Mesendoderm (in vitro differentiated cells): ENCODE results near the gene MEGF9.
A peak's percentile ranks its signal among the peaks of the same experiment; 100 is the strongest.

Source experiments
- DNase-seq: peaks from one replicate; pipeline ENCODE4 v3.0.0; 2013
- H2AK5ac ChIP-seq: 2 replicates; pipeline ENCODE4 v1.6.1; 2013; ENCODE audit warnings: low read length, inconsistent platforms
- H2BK120ac ChIP-seq: 2 replicates; pipeline ENCODE4 v1.6.1; 2013; ENCODE audit warnings: low read depth, mild to moderate bottlenecking, low read length, moderate library complexity, mixed read lengths
- H2BK15ac ChIP-seq: replicated peaks from 2 replicates; pipeline ENCODE4 v1.6.1; 2013; ENCODE audit warnings: low read depth, mild to moderate bottlenecking, moderate library complexity
- H2BK5ac ChIP-seq: 2 replicates; pipeline ENCODE4 v1.6.1; 2013; ENCODE audit warnings: low read length, inconsistent platforms
- H3K18ac ChIP-seq: 2 replicates; pipeline ENCODE4 v1.6.1; 2013; ENCODE audit warnings: mild to moderate bottlenecking, low read length, mixed read lengths
- H3K23ac ChIP-seq: one replicate; pipeline ENCODE4 v1.6.1; 2013; ENCODE audit warnings: low read length
- H3K27ac ChIP-seq: 2 replicates; pipeline ENCODE4 v1.5.1; 2013; ENCODE audit warnings: low read depth, mild to moderate bottlenecking, inconsistent platforms, low read length, moderate library complexity
- H3K27me3 ChIP-seq: 2 replicates; pipeline ENCODE4 v1.6.1; 2013; ENCODE audit warnings: low read length, control low read depth, mild to moderate bottlenecking, inconsistent platforms; ENCODE audit not compliant: insufficient read depth, poor library complexity
- H3K36me3 ChIP-seq: 2 replicates; pipeline ENCODE4 v1.6.1; 2013; ENCODE audit warnings: low read length, inconsistent platforms; ENCODE audit not compliant: control insufficient read depth, insufficient read depth
- H3K4ac ChIP-seq: one replicate; pipeline ENCODE4 v1.6.1; 2013; ENCODE audit warnings: low read depth, mild to moderate bottlenecking, low read length, moderate library complexity
- H3K4me1 ChIP-seq: 2 replicates; pipeline ENCODE4 v1.6.1; 2013; ENCODE audit warnings: low read depth, low read length, inconsistent platforms; ENCODE audit not compliant: control insufficient read depth
- H3K4me2 ChIP-seq: 2 replicates; pipeline ENCODE4 v1.6.1; 2013; ENCODE audit warnings: low read length
- H3K4me3 ChIP-seq: 2 replicates; pipeline ENCODE4 v1.5.1; 2013; ENCODE audit warnings: mild to moderate bottlenecking, low read length
- H3K56ac ChIP-seq: one replicate; pipeline ENCODE4 v1.6.1; 2013; ENCODE audit warnings: low read length
- H3K79me1 ChIP-seq: 2 replicates; pipeline ENCODE4 v1.6.1; 2013; ENCODE audit warnings: low read length, inconsistent platforms
- H3K79me2 ChIP-seq: 2 replicates; pipeline ENCODE4 v1.6.1; 2013; ENCODE audit warnings: mild to moderate bottlenecking, low read length; ENCODE audit not compliant: control insufficient read depth, insufficient read depth
- H3K9ac ChIP-seq: 2 replicates; pipeline ENCODE4 v1.6.1; 2013; ENCODE audit warnings: low read length, inconsistent platforms
- H4K5ac ChIP-seq: one replicate; pipeline ENCODE4 v1.6.1; 2013; ENCODE audit warnings: low read length
- H4K8ac ChIP-seq: one replicate; pipeline ENCODE4 v1.6.1; 2013; ENCODE audit warnings: low read depth, mild to moderate bottlenecking, control low read depth, low read length, moderate library complexity
- WGBS: extraction: QIAGEN DNeasy Blood & Tissue Kit; methylation state at CpG from one replicate; pipeline ENCODE4 v1.1.7; 2013; ENCODE audit warnings: low lambda C conversion rate, missing lambda C conversion rate; ENCODE audit not compliant: insufficient coverage; ENCODE audit errors: extremely low coverage; 5-methylcytosine and 5-hydroxymethylcytosine counted together

Gene MEGF9

DNA sequence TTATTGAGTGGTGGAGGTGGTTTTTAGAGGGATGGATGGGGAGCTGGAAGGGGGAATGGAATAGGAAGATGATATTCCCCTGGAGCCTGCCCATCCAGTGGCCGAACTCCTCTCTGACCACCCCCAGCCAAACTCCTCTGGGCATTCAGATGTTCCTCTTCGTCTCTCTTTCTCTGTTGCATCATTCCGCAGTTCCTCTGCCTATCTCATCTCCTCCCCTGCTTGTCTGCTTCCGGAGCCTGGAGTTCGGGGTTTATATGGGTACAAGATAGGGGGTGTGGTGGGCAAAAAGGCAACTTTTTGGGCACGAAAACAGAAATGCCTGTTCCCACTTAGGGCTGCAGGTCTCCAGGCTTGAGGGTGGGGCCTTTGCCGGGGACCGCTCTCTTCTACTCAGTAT, 122.1 kb downstream of the MEGF9 start:
- Histone ChIP-seq H2BK120ac (no peak overlapping the region), H3K23ac (no peak overlapping the region), H3K4me2 (no peak overlapping the region), H3K4ac (no peak overlapping the region), H3K27me3 (no peaks in the 10 kb centered on the region), H2BK5ac (no peak overlapping the region), H3K36me3 (no peaks in the 10 kb centered on the region), H3K18ac (no peak overlapping the region), H3K9ac (no peak overlapping the region), H4K5ac (no peak overlapping the region), H2AK5ac (no peak overlapping the region), H3K79me2 (no peaks in the 10 kb centered on the region), H3K56ac (no peak overlapping the region), H2BK15ac (no peak overlapping the region), H3K4me3 (no peak overlapping the region), H3K4me1 (no peaks in the 10 kb centered on the region), H4K8ac (no peak overlapping the region), H3K27ac (no peak overlapping the region), H3K79me1 (no peaks in the 10 kb centered on the region)
- DNase-seq, result no peak
- WGBS, result no CpG with 5 or more reads among the region's 8 CpGs

DNA sequence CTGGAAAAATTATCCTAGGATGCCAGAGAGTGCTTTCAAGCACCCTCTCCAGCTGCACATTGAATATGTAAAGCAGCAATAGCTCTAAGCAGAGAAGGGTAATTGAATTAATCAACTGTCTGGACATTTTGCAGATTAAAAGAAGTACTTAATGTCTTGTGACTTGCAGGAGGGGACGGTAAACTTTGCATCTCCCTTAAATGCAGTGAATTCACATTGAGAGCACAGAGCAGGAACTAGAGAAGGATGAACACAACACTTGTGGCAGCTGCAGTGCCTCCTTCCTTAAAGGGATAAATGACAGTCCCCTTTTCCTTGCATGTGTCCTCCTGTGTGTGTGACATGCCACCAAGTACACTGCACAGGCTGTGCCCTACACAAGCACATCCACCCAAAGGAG, 126.9 kb downstream of the MEGF9 start:
- Histone ChIP-seq H3K4me2 (no peak overlapping the region), H3K27me3 (no peaks in the 10 kb centered on the region), H2BK15ac (no peak overlapping the region), H4K5ac (no peak overlapping the region), H2AK5ac (no peak overlapping the region), H3K4ac (no peak overlapping the region), H2BK120ac (no peak overlapping the region), H3K18ac (no peak overlapping the region), H3K4me1 (no peaks in the 10 kb centered on the region), H3K79me1 (no peaks in the 10 kb centered on the region), H4K8ac (no peak overlapping the region), H3K9ac (no peak overlapping the region), H3K36me3 (no peaks in the 10 kb centered on the region), H3K4me3 (no peak overlapping the region), H3K79me2 (no peaks in the 10 kb centered on the region), H3K23ac (no peak overlapping the region), H2BK5ac (no peak overlapping the region), H3K27ac (no peak overlapping the region), H3K56ac (no peak overlapping the region)
- WGBS, result no CpG with 5 or more reads among the region's 1 CpG
- no peak for DNase-seq

DNA sequence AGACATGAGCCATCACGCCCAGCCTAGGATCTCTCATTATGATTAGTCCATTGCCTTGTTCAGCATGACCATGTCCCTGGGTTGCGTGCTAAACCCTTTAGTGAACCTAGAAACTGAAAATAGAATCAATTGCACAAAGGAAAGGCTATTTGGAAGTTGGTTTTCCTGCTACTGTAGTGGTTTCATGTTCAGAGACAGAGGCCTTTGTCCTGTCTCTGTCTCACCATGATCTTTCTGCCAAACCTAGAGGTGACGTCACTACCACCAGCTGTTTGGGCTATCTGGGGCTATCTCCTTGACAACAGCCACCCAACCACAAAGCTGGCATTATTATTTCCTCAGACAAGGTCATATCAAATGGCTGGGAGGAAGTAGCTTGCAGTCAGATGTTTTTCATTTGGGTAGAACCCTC, 130.3 kb downstream of the MEGF9 start:
- Histone ChIP-seq H3K4ac (no peak overlapping the region), H3K23ac (no peak overlapping the region), H4K5ac (no peak overlapping the region), H3K27ac (no peak overlapping the region), H3K56ac (no peak overlapping the region), H4K8ac (no peak overlapping the region), H3K79me1 (peaks cover 6% of the 10 kb centered on the region), H2AK5ac (no peak overlapping the region), H2BK15ac (no peak overlapping the region), H3K36me3 (no peaks in the 10 kb centered on the region), H3K79me2 (peaks cover 8% of the 10 kb centered on the region), H3K27me3 (no peaks in the 10 kb centered on the region), H2BK120ac (no peak overlapping the region), H3K4me1 (peaks cover 3% of the 10 kb centered on the region), H3K4me3 (no peak overlapping the region), H2BK5ac (no peak overlapping the region), H3K9ac (no peak overlapping the region), H3K4me2 (no peak overlapping the region), H3K18ac (no peak overlapping the region)
- DNase-seq, result peak; percentile 88
- no CpG with 5 or more reads among the region's 3 CpGs for WGBS

DNA sequence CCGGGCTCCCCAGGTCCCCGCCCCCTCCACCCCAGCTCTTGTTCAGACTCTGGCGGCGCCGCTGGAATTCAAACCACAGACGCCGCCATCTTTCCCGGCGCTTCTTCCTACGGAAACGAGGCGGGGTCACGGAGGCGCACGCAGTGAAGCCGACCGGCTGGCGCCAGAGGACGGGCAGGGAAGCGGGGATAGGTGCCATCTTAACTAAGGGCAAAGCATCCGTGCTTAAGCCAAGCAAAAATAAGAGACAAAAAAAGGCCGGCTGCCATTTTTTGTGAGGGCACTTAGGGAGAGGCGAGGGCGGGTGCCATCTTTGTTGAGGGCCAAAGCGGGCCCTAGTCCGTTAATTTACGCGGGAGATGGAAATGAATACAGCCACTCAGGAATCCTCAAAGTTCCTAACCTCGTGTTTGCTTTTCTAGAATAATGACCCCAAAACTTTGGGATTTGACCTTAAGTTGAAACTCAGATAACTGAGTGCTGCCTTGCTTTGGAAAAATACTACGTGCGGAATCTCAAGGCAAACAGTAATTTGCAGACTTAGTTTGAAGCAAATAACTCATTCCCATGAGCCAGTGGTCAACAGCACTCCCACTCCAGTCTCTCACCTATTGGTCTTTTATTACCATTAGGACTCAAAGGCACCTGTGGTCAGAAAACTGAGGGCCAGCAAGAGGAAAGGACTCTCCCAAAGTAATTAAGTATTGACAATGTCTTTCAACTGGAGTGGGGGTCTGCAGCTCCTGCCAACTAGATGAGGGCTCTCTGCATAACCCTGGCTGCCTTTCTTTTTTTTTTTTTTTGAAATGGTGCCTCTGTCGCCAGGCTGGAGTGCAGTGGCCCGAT, 134.0 kb downstream of the MEGF9 start, which contains the start of gene CDK5RAP2:
TSS of gene CDK5RAP2 (minus strand) at position 117 of the 846 bp plus-strand sequence. CDS start 189 bp downstream, outside the sequence.
- Histone ChIP-seq H3K4me3 (peak within 1 kb of the TSS; percentile 92), H2BK5ac (peak within 1 kb of the TSS; percentile 19), H3K4me1 (peaks cover 6% of the 10 kb centered on the region), H2BK15ac (no peak within 1 kb of the TSS), H3K27me3 (no peaks in the 10 kb centered on the region), H2AK5ac (peak within 1 kb of the TSS; percentile 62), H4K5ac (no peak within 1 kb of the TSS), H4K8ac (peak within 1 kb of the TSS; percentile 88), H3K23ac (peak within 1 kb of the TSS; percentile 86), H3K79me2 (peaks cover 26% of the 10 kb centered on the region), H3K4me2 (peak within 1 kb of the TSS; percentile 89), H3K27ac (peak within 1 kb of the TSS; percentile 25), H3K4ac (peak within 1 kb of the TSS; percentile 81), H3K36me3 (no peaks in the 10 kb centered on the region), H3K56ac (peak within 1 kb of the TSS; percentile 91), H3K9ac (peak within 1 kb of the TSS; percentile 84), H3K79me1 (peaks cover 10% of the 10 kb centered on the region), H3K18ac (peak within 1 kb of the TSS; percentile 89), H2BK120ac (peak within 1 kb of the TSS; percentile 23)
- no CpG with 5 or more reads among the region's 33 CpGs for WGBS
- DNase-seq, result peak; percentile 99

DNA sequence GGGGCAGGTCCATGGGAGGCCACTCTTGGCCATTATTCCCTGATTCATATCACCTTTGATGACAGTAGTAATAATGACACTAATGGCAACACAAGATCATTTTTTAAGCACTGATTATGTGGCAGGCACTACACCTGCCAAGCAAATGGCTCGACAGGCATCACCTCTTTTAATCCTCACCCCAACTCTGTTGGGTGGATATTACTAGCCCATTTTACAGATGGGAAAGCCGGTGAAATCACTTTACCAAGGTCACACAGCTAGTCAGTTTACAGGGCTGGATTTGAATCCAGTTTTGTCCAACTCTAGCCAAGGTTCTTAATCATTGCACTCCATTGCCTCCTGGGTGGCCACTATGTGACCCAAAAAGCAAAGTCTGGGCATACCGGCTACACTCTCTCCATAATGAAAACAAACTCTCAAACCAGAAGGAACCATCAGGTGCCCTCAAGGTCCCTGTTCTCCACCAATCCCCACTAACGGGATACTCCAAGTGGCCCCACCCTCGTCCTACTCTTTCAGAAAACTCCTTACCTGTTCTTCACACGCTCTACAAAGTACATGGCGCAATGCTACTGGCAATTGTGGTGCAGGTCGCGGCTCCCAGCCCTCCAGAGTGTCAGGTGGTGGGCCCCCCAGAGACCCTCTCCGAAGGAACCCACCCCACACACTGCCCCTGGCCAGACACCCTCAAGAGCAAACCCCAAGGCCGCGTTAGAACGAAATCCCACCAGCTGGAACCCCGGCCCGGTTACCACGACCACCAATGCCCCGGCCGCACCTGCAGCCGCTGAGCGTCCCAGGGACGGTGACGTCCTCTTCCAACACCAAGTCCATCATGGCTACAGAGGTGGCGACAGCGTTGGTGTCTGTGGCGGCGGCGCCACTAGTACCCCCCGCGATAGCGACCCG, 134.9 kb downstream of the MEGF9 start:
- Histone ChIP-seq H3K79me2 (peaks cover 31% of the 10 kb centered on the region), H3K23ac (peak overlapping the region; percentile 86), H3K9ac (peak overlapping the region; percentile 84), H4K5ac (no peak overlapping the region), H2AK5ac (peak overlapping the region; percentile 62), H2BK5ac (peak overlapping the region; percentile 19), H3K27me3 (no peaks in the 10 kb centered on the region), H3K79me1 (peaks cover 12% of the 10 kb centered on the region), H2BK15ac (no peak overlapping the region), H3K4me2 (peak overlapping the region; percentile 89), H3K56ac (peak overlapping the region; percentile 91), H3K18ac (peak overlapping the region; percentile 89), H3K4me3 (peak overlapping the region; percentile 92), H2BK120ac (peak overlapping the region; percentile 23), H4K8ac (peak overlapping the region; percentile 79), H3K4me1 (peaks cover 6% of the 10 kb centered on the region), H3K4ac (peak overlapping the region; percentile 81), H3K27ac (peak overlapping the region; percentile 25), H3K36me3 (no peaks in the 10 kb centered on the region)
- DNase-seq, result peak; percentile 65
- WGBS, result no CpG with 5 or more reads among the region's 31 CpGs
